HL-60 (cell line): ENCODE results near the gene MSRB3.

ENCODE experiments used
- POLR2AphosphoS5 ChIP-seq: IDR thresholded peaks from 2 replicates; pipeline ENCODE4 v1.6.1; 2012; ENCODE audit warnings: low read depth
- TF ChIP-seq, protein P1 (sequence below): IDR thresholded peaks from one replicate; pipeline ENCODE4 v1.5.1; 2011; ENCODE audit warnings: low read length, control low read depth, inconsistent platforms; ENCODE audit not compliant: insufficient read depth

GRCh38 chr12:65287426-65287825, 8.9 kb downstream of the MSRB3 start:
- TF ChIP-seq, protein P1, sequence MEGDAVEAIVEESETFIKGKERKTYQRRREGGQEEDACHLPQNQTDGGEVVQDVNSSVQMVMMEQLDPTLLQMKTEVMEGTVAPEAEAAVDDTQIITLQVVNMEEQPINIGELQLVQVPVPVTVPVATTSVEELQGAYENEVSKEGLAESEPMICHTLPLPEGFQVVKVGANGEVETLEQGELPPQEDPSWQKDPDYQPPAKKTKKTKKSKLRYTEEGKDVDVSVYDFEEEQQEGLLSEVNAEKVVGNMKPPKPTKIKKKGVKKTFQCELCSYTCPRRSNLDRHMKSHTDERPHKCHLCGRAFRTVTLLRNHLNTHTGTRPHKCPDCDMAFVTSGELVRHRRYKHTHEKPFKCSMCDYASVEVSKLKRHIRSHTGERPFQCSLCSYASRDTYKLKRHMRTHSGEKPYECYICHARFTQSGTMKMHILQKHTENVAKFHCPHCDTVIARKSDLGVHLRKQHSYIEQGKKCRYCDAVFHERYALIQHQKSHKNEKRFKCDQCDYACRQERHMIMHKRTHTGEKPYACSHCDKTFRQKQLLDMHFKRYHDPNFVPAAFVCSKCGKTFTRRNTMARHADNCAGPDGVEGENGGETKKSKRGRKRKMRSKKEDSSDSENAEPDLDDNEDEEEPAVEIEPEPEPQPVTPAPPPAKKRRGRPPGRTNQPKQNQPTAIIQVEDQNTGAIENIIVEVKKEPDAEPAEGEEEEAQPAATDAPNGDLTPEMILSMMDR, result no peak
- no peak for TF ChIP-seq POLR2AphosphoS5
